Spleen (tissue), 11 donors: ENCODE results near the gene UBL5. TPM values are rescaled to one million over a fixed set of nuclear protein-coding genes. Genes with fewer than 3 reads are reported as not detected.

ENCODE experiments used
- DNase-seq: peaks from one replicate; pipeline ENCODE4 v3.0.0-alpha.2; 2020
- H3K27ac ChIP-seq, 8 donors: fragments of 200-600 bp; sonication (generic) in 7 of 8; 1 replicate in 4 of 8; 2 replicates in 4 of 8; pipeline versions ENCODE4 v1.5.0 to v1.8.0; 2016 to 2021; ENCODE audit warnings: inconsistent platforms in 4 of 8, mild to moderate bottlenecking in 4 of 8, moderate library complexity in 1 of 8
- H3K27me3 ChIP-seq, 7 donors: fragments of 200-600 bp; sonication (generic) in 6 of 7; replicated peaks in 1 of 7; 1 replicate in 4 of 7; 2 replicates in 3 of 7; pipeline versions ENCODE4 v1.5.0 to v1.8.0; 2016 to 2021; ENCODE audit warnings: inconsistent platforms in 3 of 7, mild to moderate bottlenecking in 1 of 7
- H3K36me3 ChIP-seq, 6 donors: fragments of 200-600 bp; sonication (generic) in 5 of 6; 1 replicate in 4 of 6; 2 replicates in 2 of 6; pipeline versions ENCODE4 v1.5.0 to v1.8.0; 2016 to 2021; ENCODE audit warnings: inconsistent platforms in 2 of 6
- H3K4me1 ChIP-seq, 6 donors: fragments of 200-600 bp; sonication (generic) in 5 of 6; 1 replicate in 3 of 6; 2 replicates in 3 of 6; pipeline versions ENCODE4 v1.5.0 to v1.8.0; 2016 to 2021; ENCODE audit warnings: inconsistent platforms in 3 of 6
- H3K4me3 ChIP-seq, 8 donors: fragments of 200-600 bp; sonication (generic) in 7 of 8; 1 replicate in 4 of 8; 2 replicates in 4 of 8; pipeline versions ENCODE4 v1.5.0 to v1.8.0; 2016 to 2021; ENCODE audit warnings: inconsistent platforms in 4 of 8, mild to moderate bottlenecking in 4 of 8, moderate library complexity in 2 of 8
- H3K9me3 ChIP-seq, 8 donors: fragments of 200-600 bp; sonication (generic) in 7 of 8; 1 replicate in 4 of 8; 2 replicates in 4 of 8; pipeline versions ENCODE4 v1.5.0 to v1.8.0; 2016 to 2021; ENCODE audit warnings: inconsistent platforms in 4 of 8
- CTCF ChIP-seq, 11 experiments: fragments of 200-600 bp in 7 of 11; fragments of 450-650 bp in 4 of 11; sonication (generic) in 4 of 11; IDR thresholded peaks in 8 of 11; conservative IDR thresholded peaks in 3 of 11; 1 replicate in 7 of 11; 2 replicates in 4 of 11; pipeline versions ENCODE4 v1.4.0 to v1.8.0; 2016 to 2021; ENCODE audit warnings: antibody characterized with exemption in 11 of 11, inconsistent platforms in 4 of 11, mild to moderate bottlenecking in 1 of 11
- POLR2A ChIP-seq, 3 donors: fragments of 450-650 bp; IDR thresholded peaks; one replicate each; pipeline ENCODE4 v1.5.1; 2017; ENCODE audit warnings: antibody characterized with exemption in 3 of 3, mild to moderate bottlenecking in 1 of 3
- POLR2AphosphoS5 ChIP-seq, 3 donors: sonication (generic); formaldehyde crosslinking; IDR thresholded peaks; one replicate each; pipeline ENCODE4 v1.5.1; 2017; ENCODE audit warnings: antibody characterized with exemption in 3 of 3
- WGBS, 5 donors: extraction: QIAGEN DNeasy Blood & Tissue Kit in 3 of 5; methylation state at CpG; one replicate each; pipeline versions ENCODE4 v1.1.5 to v1.1.7; 2013 to 2018; 5-methylcytosine and 5-hydroxymethylcytosine counted together
- intact Hi-C: fragments of 100-400 bp; cut with DNase I; formaldehyde crosslinking; loops from one replicate; pipeline ENCODE4 v1.15.0; 2023; ENCODE audit warnings: low total_unique reads
- polyA plus RNA-seq, 3 donors: library from polyadenylated mRNA; stranded (reverse); fragments of 200-250 nt; gene quantifications; one replicate each; pipeline ENCODE4 v1.2.1, GENCODE V29; 2013
- total RNA-seq, 7 donors: library from RNA; depleted of rRNA in 3 of 7; stranded (reverse); fragments of >200 nt in 3 of 7; fragmentation: NEBNext Ultra II Directional in 4 of 7; extraction: Animal tissue kit (Norgen Biotek cat#: 25700) in 4 of 7; gene quantifications; one replicate each; pipeline versions ENCODE4 v1.1.0 to v1.2.1, GENCODE V29; 2016 to 2021
- donor health status: healthy with polysubstance abuse.
- donor health status: DM: no; HTN: no; CAD: no; lungs with moderate emphysema.
- donor health status: DM: no; HTN: no; CAD: no.
- donor health status: Bipolar disorder and iron deficiency.
- donor health status: healthy.
- donor health status: DM: no; HTN: no; CAD: no.
- donor health status: DM: yes; HTN: yes; CAD: no.

Gene UBL5
- total and polyA plus RNA-seq, 10 donors: 180 to 778 (median 269) TPM

DNA sequence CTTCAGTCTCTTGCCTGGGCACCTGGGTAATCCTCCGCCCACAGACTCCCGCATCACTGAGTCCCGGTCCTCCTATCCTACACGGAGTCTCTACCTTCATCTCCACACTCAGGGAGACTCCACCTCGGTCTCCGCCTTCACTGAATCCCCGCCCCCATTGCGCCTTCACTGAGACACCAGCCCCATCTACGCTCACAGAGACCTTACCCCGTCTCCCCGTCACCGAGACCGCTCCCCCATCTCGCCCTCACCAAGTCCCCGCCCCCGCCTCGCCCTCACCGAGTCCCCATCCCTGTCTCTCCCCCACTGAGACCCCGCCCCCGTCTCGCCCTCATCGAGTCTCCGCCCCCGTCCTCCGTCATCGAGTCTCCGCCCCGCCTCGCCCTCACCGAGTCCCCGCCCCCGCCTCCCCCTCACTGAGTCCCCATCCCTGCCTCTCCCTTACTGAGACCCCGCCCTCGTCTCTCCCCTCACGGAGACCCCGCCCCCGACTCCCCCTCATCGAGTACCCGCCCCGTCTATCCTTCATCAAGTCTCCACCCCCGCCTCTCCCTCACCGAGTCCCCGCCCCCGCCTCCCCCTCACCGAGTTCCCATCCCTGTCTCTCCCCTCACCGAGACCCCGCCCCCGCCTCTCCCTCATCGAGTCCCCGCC, 36.0 kb upstream of the UBL5 start:
- Histone ChIP-seq H3K27ac (peak overlapping the region in 7 of 8 donors; percentile 51 to 93 (median 91)), H3K9me3 (no peaks in the 10 kb centered on the region), H3K36me3 (no peaks in the 10 kb centered on the region), H3K4me3 (peak overlapping the region; percentile 28 to 88 (median 50)), H3K27me3 (no peaks in the 10 kb centered on the region), H3K4me1 (peaks cover 3 to 37% (median 15%) of the 10 kb centered on the region in 6 donors)
- TF ChIP-seq POLR2A (IDR thresholded peaks at IDR 0.05) (no peak), POLR2AphosphoS5 (IDR thresholded peaks at IDR 0.05) (peak in 1 of 3 donors; percentile 24), CTCF (IDR thresholded peaks at IDR 0.05 in 8 of 11, conservative IDR thresholded peaks at IDR 0.05 in 3 of 11) (no peak)
- DNase-seq: peak; percentile 96
- 1 to 3% (median 2%) methylated on average over 33 to 50 of the region's 50 CpGs for WGBS, 5 donors
- intact Hi-C loops: loop anchor here (10.0 kb wide), 2 partner anchors 357 to 477 kb away; partner anchors contain the start of gene ZNF266

GRCh38 chr19:9792206-9793070, 35.3 kb upstream of the UBL5 start:
- Histone ChIP-seq H3K27me3 (no peaks in the 10 kb centered on the region), H3K4me1 (peaks cover 3 to 33% (median 15%) of the 10 kb centered on the region in 6 donors), H3K9me3 (no peaks in the 10 kb centered on the region), H3K27ac (peak overlapping the region; percentile 83 to 93 (median 90)), H3K4me3 (peak overlapping the region; percentile 50 to 88 (median 61)), H3K36me3 (no peaks in the 10 kb centered on the region)
- TF ChIP-seq POLR2A (IDR thresholded peaks at IDR 0.05) (no peak), POLR2AphosphoS5 (IDR thresholded peaks at IDR 0.05) (peak in 2 of 3 donors; percentile 47 to 70)
- intact Hi-C loops: loop anchor here (10.0 kb wide), 2 partner anchors 358 to 478 kb away; partner anchors contain the start of gene ZNF266
- WGBS, 5 donors: 2 to 4% (median 3%) methylated on average over 60 to 70 of the region's 70 CpGs
- peak; percentile 96 for DNase-seq

DNA sequence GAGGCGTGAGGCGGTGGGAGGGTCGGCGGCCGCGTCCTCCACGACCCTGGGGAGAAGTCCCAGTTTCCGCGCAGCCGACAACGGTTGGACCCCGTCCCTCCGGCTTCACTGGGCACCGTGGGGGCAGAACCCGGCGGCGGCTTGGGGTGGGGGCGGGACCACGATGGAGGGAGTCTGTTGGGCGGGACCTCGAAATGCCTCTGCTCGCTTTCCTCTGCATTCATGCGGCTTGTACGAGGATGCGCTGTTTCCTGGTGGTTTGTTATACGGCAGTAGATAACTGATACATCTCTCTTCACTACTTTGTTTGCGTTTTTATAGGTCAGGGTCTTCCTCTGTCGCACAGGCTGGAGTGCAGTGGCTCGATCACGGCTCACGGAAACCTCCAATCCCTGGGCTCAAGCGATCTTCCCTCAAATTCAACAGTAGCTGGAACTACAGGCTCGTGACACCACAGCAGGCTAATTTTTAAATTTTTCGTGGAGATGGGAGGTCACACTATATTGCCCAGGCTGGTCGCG, 34.6 kb upstream of the UBL5 start:
- H3K4me3 ChIP-seq: peak overlapping the region; percentile 50 to 88 (median 61)
- no peaks in the 10 kb centered on the region for H3K27me3 ChIP-seq
- peak overlapping the region; percentile 83 to 93 (median 90) for H3K27ac ChIP-seq
- TF ChIP-seq POLR2A (IDR thresholded peaks at IDR 0.05) (no peak), CTCF (IDR thresholded peaks at IDR 0.05 in 8 of 11, conservative IDR thresholded peaks at IDR 0.05 in 3 of 11) (no peak), POLR2AphosphoS5 (IDR thresholded peaks at IDR 0.05) (no peak)
- 18 to 27% (median 19%) methylated on average over 26 to 36 of the region's 36 CpGs for whole genome bisulfite sequencing, 5 donors
- intact Hi-C loops: loop anchor here (10.0 kb wide), 2 partner anchors 358 to 478 kb away; partner anchors contain the start of gene ZNF266
- no peaks in the 10 kb centered on the region for H3K9me3 ChIP-seq
- no peaks in the 10 kb centered on the region for H3K36me3 ChIP-seq
- no peak for DNase-seq
- H3K4me1 ChIP-seq: peaks cover 3 to 33% (median 15%) of the 10 kb centered on the region in 6 donors

- Histone ChIP-seq H3K4me1 (peaks cover under 1 to 27% (median 10%) of the 10 kb centered on the region in 6 donors), H3K27ac (peak overlapping the region in 3 of 8 donors; percentile 3 to 58 (median 42)), H3K9me3 (no peaks in the 10 kb centered on the region), H3K36me3 (no peaks in the 10 kb centered on the region), H3K27me3 (no peaks in the 10 kb centered on the region), H3K4me3 (no peak overlapping the region)
- peak; percentile 91 for DNase-seq
- peak; percentile 76 to 92 (median 87) for TF ChIP-seq CTCF (IDR thresholded peaks at IDR 0.05 in 8 of 11, conservative IDR thresholded peaks at IDR 0.05 in 3 of 11)
- TF ChIP-seq POLR2AphosphoS5 (IDR thresholded peaks at IDR 0.05): peak in 1 of 3 donors; percentile 35
- TF ChIP-seq POLR2A (IDR thresholded peaks at IDR 0.05): no peak
- 36 to 55% (median 51%) methylated on average over 6 of the region's 6 CpGs for WGBS, 5 donors
- intact Hi-C loops: loop anchor here (2.0 to 10.0 kb wide), 5 partner anchors 169 to 659 kb away; partner anchors contain the start of gene ZNF266
Measured at GRCh38 chr19:9796113-9796773, 31.5 kb upstream of the UBL5 start.
